ENCODE results near the gene SORBS2.

GRCh38 chr4:185681604-185682003, 130.4 kb downstream of the SORBS2 start:
- no peak for TF ChIP-seq POLR2A (IDR thresholded peaks at IDR 0.05; ENCODE audit: low read length)
- TF ChIP-seq GATA1 (IDR thresholded peaks at IDR 0.05; ENCODE audit: low read depth, low read length), result no peak

Data from erythroblast (primary cell).